PC-3 (cell line): ENCODE results near the gene USH1C. TPM values are rescaled to one million over a fixed set of nuclear protein-coding genes. Genes with fewer than 3 reads are reported as not detected.

Experiments used
- ATAC-seq: fragments of 200-7000 bp; cut with Tn5 transposase; 2 replicates; pipeline ENCODE4 v1.9.1; 2020; ENCODE audit warnings: mild to moderate bottlenecking, moderate library complexity
- BruUV-seq: library from RNA; stranded (reverse); fragments of 400-500 nt; replicated peaks from 2 replicates; lab custom pipeline; 2021; lab: Mats Ljungman, UMichigan
- CTCF ChIA-PET: fragments of 300-600 bp; sonication (Branson Sonifier 250); formaldehyde crosslinking; loops from one replicate; lab custom pipeline; 2022; ENCODE audit warnings: antibody characterized with exemption; lab: Charles Lee
- POLR2A ChIA-PET: fragments of 300-600 bp; sonication (Branson Sonifier 250); formaldehyde crosslinking; loops from one replicate; lab custom pipeline; 2022; ENCODE audit warnings: antibody characterized with exemption; ENCODE audit not compliant: unreplicated experiment; lab: Charles Lee
- DNase-seq: peaks from one replicate; pipeline ENCODE4 v3.0.0-alpha.2; 2015
- H2AFZ ChIP-seq: fragments of 300-600 bp; sonication (generic); 2 replicates; pipeline ENCODE4 v1.6.0; 2016; ENCODE audit warnings: antibody characterized with exemption, low read length
- H3F3A ChIP-seq: fragments of 300-600 bp; sonication (generic); one replicate; pipeline ENCODE4 v1.6.0; 2017; ENCODE audit warnings: antibody characterized with exemption, low read length, control low read depth, mild to moderate bottlenecking; ENCODE audit not compliant: unreplicated experiment
- H3K27ac ChIP-seq: fragments of 300-600 bp; sonication (generic); 2 replicates; pipeline ENCODE4 v1.5.1; 2016; ENCODE audit warnings: mild to moderate bottlenecking, low read length
- H3K27me3 ChIP-seq: fragments of 300-600 bp; sonication (generic); 2 replicates; pipeline ENCODE4 v1.6.1; 2016; ENCODE audit warnings: low read length, mixed read lengths
- H3K36me3 ChIP-seq: fragments of 300-600 bp; sonication (generic); 2 replicates; pipeline ENCODE4 v1.6.1; 2016; ENCODE audit warnings: low read depth, mixed run types, low read length, mixed read lengths
- H3K4me1 ChIP-seq: fragments of 300-600 bp; sonication (generic); 2 replicates; pipeline ENCODE4 v1.5.1; 2016; ENCODE audit warnings: low read length; ENCODE audit not compliant: insufficient read depth
- H3K4me2 ChIP-seq: fragments of 300-600 bp; sonication (generic); 2 replicates; pipeline ENCODE4 v1.6.0; 2016; ENCODE audit warnings: low read length
- H3K4me3 ChIP-seq: fragments of 300-600 bp; sonication (generic); 2 replicates; pipeline ENCODE4 v1.5.1; 2016; ENCODE audit warnings: mild to moderate bottlenecking, low read length, mixed read lengths
- H3K79me2 ChIP-seq: fragments of 300-600 bp; sonication (generic); 2 replicates; pipeline ENCODE4 v1.6.1; 2017; ENCODE audit warnings: low read length, mixed read lengths
- H3K9ac ChIP-seq: fragments of 300-600 bp; sonication (generic); 2 replicates; pipeline ENCODE4 v1.6.0; 2016; ENCODE audit warnings: mild to moderate bottlenecking, low read length
- H3K9me2 ChIP-seq: fragments of 300-600 bp; sonication (generic); replicated peaks from 2 replicates; pipeline ENCODE4 v1.6.1; 2016; ENCODE audit warnings: mixed run types, low read length, mixed read lengths
- H3K9me3 ChIP-seq: fragments of 300-600 bp; sonication (generic); 2 replicates; pipeline ENCODE4 v1.6.1; 2016; ENCODE audit warnings: low read length, mixed read lengths
- H4K20me1 ChIP-seq: fragments of 300-600 bp; sonication (generic); 2 replicates; pipeline ENCODE4 v1.6.1; 2016; ENCODE audit warnings: low read length, mixed read lengths
- EZH2 ChIP-seq: fragments of 300-600 bp; sonication (generic); IDR thresholded peaks from one replicate; pipeline ENCODE4 v1.6.1; 2017; ENCODE audit warnings: antibody characterized with exemption, mild to moderate bottlenecking, low read length; ENCODE audit not compliant: unreplicated experiment
- EZH2phosphoT487 ChIP-seq: fragments of 300-600 bp; sonication (generic); IDR thresholded peaks from 2 replicates; pipeline ENCODE4 v1.6.1; 2018; ENCODE audit warnings: mild to moderate bottlenecking, antibody characterized with exemption, low read length, borderline replicate concordance
- intact Hi-C: fragments of 100-400 bp; cut with micrococcal nuclease; formaldehyde crosslinking; loops from 2 replicates; pipeline ENCODE4 v1.9.0; 2023
- total RNA-seq: library from RNA; depleted of rRNA; stranded (reverse); fragments of >200 nt; gene quantifications from 2 replicates; pipeline ENCODE4 v1.2.3, GENCODE V29; 2014
- TF ChIP-seq, protein P1 (sequence below): fragments of 300-600 bp; sonication (generic); conservative IDR thresholded peaks from 2 replicates; pipeline ENCODE4 v1.5.1; 2017; ENCODE audit warnings: antibody characterized with exemption, low read depth, mild to moderate bottlenecking, low read length

Gene USH1C
- total RNA-seq, 1 experiment from 2014 or later = not detected

DNA sequence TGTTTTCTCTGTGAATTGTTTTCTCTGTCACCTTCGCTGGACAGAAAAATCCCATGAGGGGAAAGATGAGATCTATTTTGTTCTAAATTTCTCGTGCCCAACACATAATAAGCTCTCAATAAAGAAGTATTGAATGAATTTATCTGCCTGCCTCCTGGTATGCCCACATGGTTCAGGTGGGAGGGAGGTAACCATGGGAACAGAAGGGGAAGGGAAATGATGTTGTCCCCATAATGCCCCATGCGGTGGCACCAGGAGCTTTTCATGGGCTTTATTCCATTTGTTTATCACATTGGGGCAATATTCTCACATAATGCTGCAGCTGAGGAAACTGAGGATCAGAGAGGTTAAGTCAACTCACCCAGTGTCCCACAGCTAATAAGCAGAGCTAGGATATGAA lies 8.7 kb downstream of the USH1C start:
- no peak overlapping the region for H2AFZ ChIP-seq
- no peaks in the 10 kb centered on the region for H3K79me2 ChIP-seq
- no peak for DNase-seq
- no peak overlapping the region for H3K4me2 ChIP-seq
- ChIA-PET CTCF (no interaction called here), POLR2A (no interaction called here)
- H3K4me3 ChIP-seq = no peak overlapping the region
- H3K9me2 ChIP-seq = no peaks in the 10 kb centered on the region
- intact Hi-C loops = no loop called here
- TF ChIP-seq EZH2 (no peak), EZH2phosphoT487 (no peak)
- TF ChIP-seq, protein P1, sequence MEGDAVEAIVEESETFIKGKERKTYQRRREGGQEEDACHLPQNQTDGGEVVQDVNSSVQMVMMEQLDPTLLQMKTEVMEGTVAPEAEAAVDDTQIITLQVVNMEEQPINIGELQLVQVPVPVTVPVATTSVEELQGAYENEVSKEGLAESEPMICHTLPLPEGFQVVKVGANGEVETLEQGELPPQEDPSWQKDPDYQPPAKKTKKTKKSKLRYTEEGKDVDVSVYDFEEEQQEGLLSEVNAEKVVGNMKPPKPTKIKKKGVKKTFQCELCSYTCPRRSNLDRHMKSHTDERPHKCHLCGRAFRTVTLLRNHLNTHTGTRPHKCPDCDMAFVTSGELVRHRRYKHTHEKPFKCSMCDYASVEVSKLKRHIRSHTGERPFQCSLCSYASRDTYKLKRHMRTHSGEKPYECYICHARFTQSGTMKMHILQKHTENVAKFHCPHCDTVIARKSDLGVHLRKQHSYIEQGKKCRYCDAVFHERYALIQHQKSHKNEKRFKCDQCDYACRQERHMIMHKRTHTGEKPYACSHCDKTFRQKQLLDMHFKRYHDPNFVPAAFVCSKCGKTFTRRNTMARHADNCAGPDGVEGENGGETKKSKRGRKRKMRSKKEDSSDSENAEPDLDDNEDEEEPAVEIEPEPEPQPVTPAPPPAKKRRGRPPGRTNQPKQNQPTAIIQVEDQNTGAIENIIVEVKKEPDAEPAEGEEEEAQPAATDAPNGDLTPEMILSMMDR = no peak
- H3K9ac ChIP-seq = no peak overlapping the region
- peaks cover 53% of the 10 kb centered on the region for H3K27me3 ChIP-seq
- BruUV-seq = no TSS peak
- no peak overlapping the region for H3K27ac ChIP-seq
- no peaks in the 10 kb centered on the region for H4K20me1 ChIP-seq
- H3K4me1 ChIP-seq = no peaks in the 10 kb centered on the region
- no peaks in the 10 kb centered on the region for H3F3A ChIP-seq
- no peak for ATAC-seq
- no peaks in the 10 kb centered on the region for H3K9me3 ChIP-seq
- no peaks in the 10 kb centered on the region for H3K36me3 ChIP-seq

DNA sequence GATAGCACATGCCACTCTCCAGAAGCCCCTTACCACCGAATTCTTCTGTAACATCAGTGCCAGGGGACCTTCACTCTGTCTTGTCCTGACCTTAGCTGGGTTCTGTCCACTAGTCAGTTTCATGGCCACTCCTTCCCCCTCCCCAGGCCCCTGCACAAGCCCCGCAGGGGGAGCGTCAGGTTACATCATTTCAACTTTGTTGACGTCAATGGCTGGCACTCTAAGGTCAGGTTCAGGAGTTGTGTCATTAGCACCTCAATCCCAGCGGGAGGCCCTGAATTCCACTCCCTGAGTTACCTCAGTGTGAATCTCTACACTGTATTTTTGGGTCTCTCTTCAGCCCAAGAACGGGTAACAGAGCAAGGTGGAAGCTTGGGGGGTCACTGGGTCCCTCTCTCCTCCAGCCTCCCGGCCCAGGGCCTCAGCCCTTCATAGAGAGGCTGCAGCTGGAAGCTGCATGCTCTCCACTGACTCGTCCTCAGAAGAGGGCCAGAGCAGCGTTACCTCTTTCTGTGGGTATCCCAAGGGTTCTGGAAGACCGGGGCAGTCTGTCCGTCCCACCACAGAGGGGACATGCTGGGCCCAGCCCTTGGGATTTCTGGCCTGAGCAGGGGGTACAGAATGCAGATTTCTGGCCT lies 10.3 kb downstream of the USH1C start:
- H3K4me1 ChIP-seq = no peaks in the 10 kb centered on the region
- intact Hi-C loops = no loop called here
- TF ChIP-seq, protein P1 = no peak
- TF ChIP-seq EZH2 (no peak), EZH2phosphoT487 (no peak)
- ATAC-seq = no peak
- no peaks in the 10 kb centered on the region for H4K20me1 ChIP-seq
- peaks cover 69% of the 10 kb centered on the region for H3K27me3 ChIP-seq
- no peaks in the 10 kb centered on the region for H3K9me3 ChIP-seq
- no peak overlapping the region for H3K4me3 ChIP-seq
- ChIA-PET POLR2A (no interaction called here), CTCF (no interaction called here)
- no TSS peak for BruUV-seq
- no peaks in the 10 kb centered on the region for H3F3A ChIP-seq
- no peak overlapping the region for H3K27ac ChIP-seq
- no peak for DNase-seq
- no peak overlapping the region for H3K4me2 ChIP-seq
- H3K79me2 ChIP-seq = no peaks in the 10 kb centered on the region
- H2AFZ ChIP-seq = no peak overlapping the region
- H3K9me2 ChIP-seq = no peaks in the 10 kb centered on the region
- H3K36me3 ChIP-seq = no peaks in the 10 kb centered on the region
- H3K9ac ChIP-seq = no peak overlapping the region

DNA sequence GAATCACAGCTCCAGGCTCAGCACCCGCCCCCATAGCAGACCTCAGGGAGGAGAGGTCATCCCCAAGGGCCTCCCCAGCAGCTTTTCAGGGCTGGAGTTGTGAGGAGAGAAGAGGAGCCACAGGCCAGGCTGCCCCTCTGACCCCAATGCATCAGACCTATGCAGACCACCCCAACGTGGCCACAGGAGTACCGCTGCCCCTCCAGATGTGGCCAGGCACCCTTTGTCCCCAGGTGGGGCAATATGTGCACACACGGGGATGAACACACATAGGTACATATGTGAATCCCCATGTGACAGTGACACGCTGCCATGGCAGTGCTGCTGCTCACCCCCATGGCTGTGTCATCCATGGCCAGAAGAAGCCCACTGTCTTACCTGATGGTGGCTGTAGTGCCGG lies 10.9 kb downstream of the USH1C start:
- POLR2A ChIA-PET = no interaction called here
- H3K4me2 ChIP-seq = no peak overlapping the region
- no peak for ATAC-seq

More for the DNA sequence above, 10.9 kb downstream of the USH1C start:
- intact Hi-C loops = no loop called here
- H3K27me3 ChIP-seq = peaks cover 70% of the 10 kb centered on the region
- CTCF ChIA-PET = no interaction called here
- no peak for DNase-seq
- no peaks in the 10 kb centered on the region for H3K79me2 ChIP-seq
- no peak overlapping the region for H3K27ac ChIP-seq
- no peaks in the 10 kb centered on the region for H3K36me3 ChIP-seq
- H3K9ac ChIP-seq = no peak overlapping the region
- no peak overlapping the region for H2AFZ ChIP-seq
- no peaks in the 10 kb centered on the region for H3K9me2 ChIP-seq
- no peaks in the 10 kb centered on the region for H3K9me3 ChIP-seq
- no TSS peak for BruUV-seq
- TF ChIP-seq EZH2phosphoT487 (no peak), EZH2 (no peak)
- TF ChIP-seq, protein P1 = no peak
- H3K4me3 ChIP-seq = no peak overlapping the region
- no peaks in the 10 kb centered on the region for H4K20me1 ChIP-seq
- no peaks in the 10 kb centered on the region for H3F3A ChIP-seq
- no peaks in the 10 kb centered on the region for H3K4me1 ChIP-seq
